GM21360 (cell line): Measurements from ENCODE around the gene MRPL44.

Experiments used
- ATAC-seq: cut with Tn5 transposase; IDR thresholded peaks from one replicate; pipeline ENCODE4 v1.9.1; 2021; ENCODE audit warnings: mild to moderate bottlenecking, moderate library complexity; ENCODE audit not compliant: unreplicated experiment

MRPL44 gene

DNA sequence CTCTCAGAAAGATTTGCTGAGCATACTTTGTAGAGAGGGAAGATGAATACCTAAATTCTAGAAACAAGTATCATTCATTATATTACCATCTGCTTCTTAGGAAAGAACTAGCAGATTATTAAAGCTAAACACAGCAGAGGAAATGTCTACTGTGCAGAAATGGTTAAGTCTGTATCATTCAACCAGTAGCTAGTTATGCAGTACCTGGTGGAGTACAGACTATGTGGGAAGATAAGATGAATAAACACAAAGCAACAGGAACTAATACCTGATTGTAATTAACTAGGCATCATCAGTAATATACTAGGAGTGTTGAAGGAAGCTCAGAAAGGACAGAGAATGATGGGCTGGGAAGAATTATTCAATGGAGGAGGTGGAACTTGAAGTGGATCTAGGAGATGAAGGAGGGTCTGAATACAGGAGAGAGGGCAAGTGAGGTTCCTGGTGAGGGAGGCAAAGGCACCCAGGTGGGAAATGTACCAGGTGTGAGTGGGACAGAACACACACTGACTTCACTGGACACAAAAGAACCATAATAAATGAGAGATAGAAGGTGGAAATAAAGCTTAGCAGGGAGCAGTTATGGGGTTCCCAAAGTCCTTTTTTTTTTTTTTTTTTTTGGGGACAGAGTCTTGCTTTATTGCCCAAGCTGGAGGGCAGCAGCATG is 21.7 kb upstream of the MRPL44 start:
- no peak for ATAC-seq

- no peak for ATAC-seq
These were observed 20.4 kb upstream of the MRPL44 start for GRCh38 chr2:223936862-223937326.

GRCh38 chr2:223937535-223937934 is 19.7 kb upstream of the MRPL44 start:
- no peak for ATAC-seq

GRCh38 chr2:223939438-223939837 is 17.8 kb upstream of the MRPL44 start:
- ATAC-seq, result peak; percentile 45

- ATAC-seq, result peak; percentile 32
These were observed 15.5 kb upstream of the MRPL44 start for GRCh38 chr2:223941579-223942277.

DNA sequence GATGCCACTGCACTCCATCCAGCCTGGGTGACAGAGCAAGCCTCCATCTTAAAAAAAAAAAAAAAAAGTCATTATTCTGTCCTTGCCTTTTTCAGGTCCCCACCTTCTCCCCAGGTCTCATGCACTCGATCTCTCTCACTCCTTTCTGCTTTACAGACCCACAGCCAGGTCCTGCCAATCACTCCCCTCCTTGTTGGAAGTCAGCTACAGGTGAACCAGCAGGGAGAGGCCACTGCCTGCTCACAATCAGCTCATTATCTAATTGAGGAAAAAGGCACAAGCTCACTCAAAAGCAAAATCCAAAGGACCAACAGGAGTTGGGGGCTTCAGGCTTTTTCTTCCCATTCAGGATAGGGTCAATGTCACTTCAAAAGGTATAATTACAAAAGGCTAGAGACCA is 14.1 kb upstream of the MRPL44 start:
- no peak for ATAC-seq

DNA sequence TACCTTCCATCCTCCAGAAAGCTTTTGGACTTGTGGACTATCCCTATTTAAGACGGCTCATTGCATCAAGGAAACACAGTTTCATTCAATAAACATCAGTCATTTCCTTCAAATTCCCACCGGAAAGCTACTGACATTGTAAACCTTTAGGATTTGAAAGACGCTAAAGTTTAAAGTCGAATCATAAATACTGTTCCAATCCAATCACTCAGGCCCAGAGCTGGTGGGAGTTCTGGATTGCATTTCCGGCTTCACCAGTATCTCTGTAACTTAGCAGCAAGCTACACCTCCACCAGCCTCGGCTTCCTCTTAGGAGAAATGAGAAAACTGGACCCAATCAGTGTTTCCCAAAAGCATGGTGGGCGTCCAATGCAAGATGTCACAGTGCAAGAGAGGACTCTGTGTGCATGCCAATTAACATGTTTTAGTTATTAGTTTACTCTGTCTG is 13.7 kb upstream of the MRPL44 start:
- ATAC-seq, result no peak

DNA sequence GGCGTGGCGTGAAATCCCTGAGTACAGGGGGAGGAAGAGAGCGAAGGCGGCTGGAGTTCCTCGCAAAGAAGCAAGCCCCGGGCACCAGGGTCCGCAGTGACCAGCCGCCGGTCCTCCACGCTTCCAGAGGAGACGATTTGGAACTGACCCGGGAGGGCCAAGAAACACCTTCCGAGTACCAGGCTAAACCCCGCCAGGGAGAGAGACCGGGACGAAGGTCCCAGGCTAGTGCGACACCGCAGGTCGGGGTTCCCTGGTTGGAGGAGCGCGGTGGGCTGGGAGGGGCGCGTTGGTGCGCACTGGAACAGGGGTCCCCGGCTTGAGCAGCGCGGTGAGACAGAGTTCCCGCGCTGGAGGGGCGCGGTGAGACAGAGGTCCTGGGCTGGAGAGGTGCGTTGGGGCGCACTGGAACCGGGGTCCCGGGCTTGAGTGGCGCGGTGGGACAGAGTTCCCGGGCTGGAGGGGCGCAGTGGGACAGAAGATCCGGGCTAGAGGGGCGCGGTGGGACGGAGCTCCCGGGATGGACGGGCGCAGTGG is 13.0 kb upstream of the MRPL44 start:
- ATAC-seq, result no peak

DNA sequence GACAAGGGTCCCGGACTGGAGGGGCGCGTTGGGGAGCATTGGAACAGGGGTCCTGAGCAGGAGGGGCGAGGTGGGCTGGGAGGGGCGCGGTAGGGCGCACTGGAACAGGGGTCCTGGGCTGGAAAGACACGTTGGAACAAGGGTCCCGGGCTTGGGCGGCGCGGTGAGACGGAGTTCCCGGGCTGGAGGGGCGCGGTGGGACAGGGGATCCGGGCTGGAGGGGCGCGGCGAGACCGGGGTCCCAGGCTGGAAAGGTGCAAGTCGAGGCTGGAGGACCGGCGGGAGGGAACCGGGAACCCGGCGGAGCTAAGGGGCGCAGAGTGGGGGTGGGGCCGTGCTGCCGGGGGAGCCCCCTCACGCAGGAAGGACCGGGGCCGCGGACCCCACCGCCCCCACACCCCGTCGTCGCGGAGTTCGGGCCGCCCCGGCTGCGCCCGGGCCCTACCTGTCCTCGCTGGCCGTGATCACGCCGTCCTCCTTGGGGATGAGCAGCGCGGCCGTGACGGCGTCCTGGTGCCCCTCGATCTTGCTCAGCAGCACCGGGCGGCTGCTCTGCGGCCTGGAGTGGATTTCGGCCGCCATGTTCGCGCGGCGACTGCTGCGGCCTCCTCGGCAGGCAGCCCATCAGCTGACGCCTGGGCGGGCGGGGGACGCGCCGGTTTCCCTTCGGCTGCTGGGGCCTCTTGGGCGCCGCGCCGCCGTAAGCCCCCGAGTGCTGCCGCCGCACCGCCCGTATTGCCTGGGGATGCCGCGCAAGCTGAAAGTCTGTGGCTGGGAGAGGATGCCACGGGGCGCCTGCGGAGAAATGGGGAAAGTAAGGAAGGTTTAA is 12.3 kb upstream of the MRPL44 start, which contains the start of gene WDFY1:
TSS of gene WDFY1 (minus strand) at position 633 of the 829 bp plus-strand sequence. CDS start at position 582, 51 bp downstream.
- ATAC-seq, result peak; percentile 85

DNA sequence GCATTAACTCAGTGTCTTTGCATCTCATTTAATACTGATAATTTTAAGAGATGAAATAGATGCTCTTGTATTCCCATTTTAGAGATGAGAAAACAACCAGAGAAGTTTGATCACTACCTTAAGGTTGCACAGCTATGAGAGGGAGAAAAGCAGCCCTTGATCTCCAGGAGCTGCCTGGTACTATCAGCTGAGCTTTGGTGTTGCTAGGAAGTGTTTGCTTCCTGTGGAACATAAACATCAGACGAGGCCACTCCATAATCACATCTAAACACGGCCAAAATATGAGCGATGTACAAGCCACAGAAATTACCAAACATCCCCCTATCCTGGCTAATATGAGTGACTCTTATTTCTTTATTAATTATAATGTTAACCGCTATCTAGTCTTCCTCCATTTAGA is 11.5 kb upstream of the MRPL44 start:
- ATAC-seq, result no peak

- ATAC-seq, result no peak
These were observed 9.5 kb upstream of the MRPL44 start for GRCh38 chr2:223947711-223948205.

DNA sequence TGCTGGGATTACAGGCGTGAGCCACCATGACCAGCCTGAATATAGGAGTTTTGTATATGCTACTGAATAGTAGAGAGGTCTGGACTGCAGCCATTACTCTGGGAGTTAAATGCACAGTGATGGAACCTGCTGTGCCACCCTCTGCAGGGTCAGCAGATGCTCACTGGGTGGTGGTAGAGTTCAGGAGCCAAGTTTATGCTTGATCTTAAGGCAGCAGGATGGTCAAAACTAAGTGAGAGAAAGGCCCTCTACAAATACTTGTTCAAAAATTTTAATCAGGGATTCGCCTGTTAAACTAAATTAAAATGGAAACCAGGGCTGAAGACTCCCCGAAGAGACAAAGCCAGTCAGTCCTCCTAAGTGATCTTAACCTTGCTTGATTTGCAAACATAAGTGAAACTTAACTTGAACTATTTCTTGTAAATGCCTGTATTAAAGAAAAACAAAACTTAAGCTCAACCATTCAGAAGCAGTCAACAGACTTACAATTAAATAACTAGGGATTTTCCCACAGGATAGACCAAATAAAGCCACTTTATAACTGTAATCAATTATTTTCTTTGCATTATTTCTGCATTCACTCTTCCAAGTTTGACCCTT is 7.9 kb upstream of the MRPL44 start:
- ATAC-seq, result no peak

GRCh38 chr2:223950448-223951347 is 6.6 kb upstream of the MRPL44 start:
- ATAC-seq, result no peak

- peak; percentile 33 for ATAC-seq
These were observed 4.8 kb upstream of the MRPL44 start for GRCh38 chr2:223952280-223952968.

GRCh38 chr2:223954401-223954800 is 2.9 kb upstream of the MRPL44 start:
- ATAC-seq, result no peak

DNA sequence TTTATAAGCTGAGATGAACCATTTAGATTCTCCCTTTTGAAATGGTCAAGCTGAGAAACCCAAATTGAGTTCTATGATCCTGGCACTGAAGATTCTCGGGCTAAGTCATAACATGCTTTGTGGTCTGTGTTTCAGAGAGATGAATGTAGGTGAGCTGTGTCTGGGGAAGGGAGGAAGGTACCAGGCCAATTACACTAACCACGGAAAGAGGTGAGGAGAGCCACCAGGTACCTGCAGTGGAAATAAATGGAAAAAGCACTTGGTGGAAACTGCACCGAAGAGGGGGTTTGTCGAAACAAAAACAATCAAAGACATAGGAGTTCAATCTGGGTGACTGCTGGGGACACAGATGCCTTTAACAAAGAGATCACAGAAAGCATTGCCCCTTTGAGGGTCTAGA is 963 bp upstream of the MRPL44 start:
- ATAC-seq, result no peak

DNA sequence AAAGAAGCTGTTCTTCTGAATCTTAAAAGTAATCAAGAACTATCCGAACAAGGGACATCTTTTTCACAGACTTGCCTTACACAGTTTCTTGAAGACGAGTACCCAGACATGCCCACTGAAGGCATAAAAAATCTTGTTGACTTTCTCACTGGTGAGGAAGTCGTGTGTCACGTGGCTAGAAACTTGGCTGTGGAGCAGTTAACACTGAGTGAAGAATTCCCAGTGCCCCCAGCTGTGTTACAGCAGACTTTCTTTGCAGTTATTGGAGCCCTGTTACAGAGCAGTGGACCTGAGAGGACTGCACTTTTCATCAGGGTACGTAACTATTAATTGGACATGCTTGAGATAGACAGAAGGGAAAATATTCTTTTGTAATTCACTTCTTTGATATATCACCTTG is 2.4 kb downstream of the MRPL44 start:
- no peak for ATAC-seq

- no peak for ATAC-seq
These were observed 10.7 kb downstream of the MRPL44 start for GRCh38 chr2:223967981-223968380.

- ATAC-seq, result no peak
These were observed 12.1 kb downstream of the MRPL44 start for GRCh38 chr2:223969315-223969714.
